Lung microvascular endothelial cell (primary cell): ENCODE measurements around the gene TRMT61A. TPM values are rescaled to one million over a fixed set of nuclear protein-coding genes. Genes with fewer than 3 reads are reported as not detected.
"Not testable (repeated sequence)": the region's sequence is repeated elsewhere in the genome, so short reads cannot be mapped to it uniquely, and the experiment has no call there.

Experiments used
- DNase-seq, 2 donors: peaks; one replicate each; pipeline versions ENCODE4 v3.0.0 to v3.0.0-alpha.2; 2010; ENCODE audit warnings: low read depth in 2 of 2
- total RNA-seq: library from RNA; depleted of rRNA; stranded (reverse); fragments of >200 nt; gene quantifications from 2 replicates; pipeline ENCODE4 v1.2.1, GENCODE V29; 2014

TRMT61A gene
- total RNA-seq, 1 donor from 2014 or later, result 5.4 TPM

DNA sequence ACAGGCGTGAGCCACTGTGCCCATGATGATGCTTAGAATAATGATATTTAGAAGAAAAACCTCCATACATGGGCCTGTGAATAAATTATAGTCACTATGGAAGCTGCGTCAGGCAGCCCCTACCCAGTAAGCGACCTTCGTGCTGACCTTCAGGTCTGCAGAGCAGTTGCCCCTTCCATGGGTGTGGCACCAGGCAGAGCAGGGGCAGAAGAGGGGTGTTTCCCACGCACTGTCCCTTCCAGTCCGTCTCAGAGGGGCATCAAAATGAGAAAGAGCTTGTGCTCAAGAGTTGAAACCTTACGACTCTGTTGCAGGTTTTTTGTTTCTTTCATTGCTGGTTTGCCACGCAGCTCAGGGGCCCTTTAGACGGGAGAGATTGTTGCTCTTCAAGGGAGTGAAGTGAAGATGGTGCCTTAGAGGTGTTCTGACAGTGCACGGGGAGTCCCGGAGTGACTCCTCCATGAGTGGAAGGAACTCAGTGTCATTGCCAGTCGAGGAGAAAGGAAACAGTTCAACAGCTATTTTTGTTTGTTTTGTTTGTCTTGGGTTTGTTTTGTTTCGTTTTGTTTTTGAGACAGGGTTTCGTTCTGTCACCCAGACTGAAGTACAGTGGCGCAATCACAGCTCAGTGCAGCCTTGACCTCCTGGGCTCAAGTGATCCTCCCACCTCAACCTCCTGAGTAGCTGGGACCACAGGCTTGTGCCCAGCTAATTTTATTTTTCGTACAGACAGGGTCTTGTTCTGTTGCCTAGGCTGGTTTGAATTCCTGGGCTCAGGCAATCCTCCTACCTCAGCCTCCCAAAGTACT is 20.3 kb upstream of the TRMT61A start:
- DNase-seq, result no peak

DNA sequence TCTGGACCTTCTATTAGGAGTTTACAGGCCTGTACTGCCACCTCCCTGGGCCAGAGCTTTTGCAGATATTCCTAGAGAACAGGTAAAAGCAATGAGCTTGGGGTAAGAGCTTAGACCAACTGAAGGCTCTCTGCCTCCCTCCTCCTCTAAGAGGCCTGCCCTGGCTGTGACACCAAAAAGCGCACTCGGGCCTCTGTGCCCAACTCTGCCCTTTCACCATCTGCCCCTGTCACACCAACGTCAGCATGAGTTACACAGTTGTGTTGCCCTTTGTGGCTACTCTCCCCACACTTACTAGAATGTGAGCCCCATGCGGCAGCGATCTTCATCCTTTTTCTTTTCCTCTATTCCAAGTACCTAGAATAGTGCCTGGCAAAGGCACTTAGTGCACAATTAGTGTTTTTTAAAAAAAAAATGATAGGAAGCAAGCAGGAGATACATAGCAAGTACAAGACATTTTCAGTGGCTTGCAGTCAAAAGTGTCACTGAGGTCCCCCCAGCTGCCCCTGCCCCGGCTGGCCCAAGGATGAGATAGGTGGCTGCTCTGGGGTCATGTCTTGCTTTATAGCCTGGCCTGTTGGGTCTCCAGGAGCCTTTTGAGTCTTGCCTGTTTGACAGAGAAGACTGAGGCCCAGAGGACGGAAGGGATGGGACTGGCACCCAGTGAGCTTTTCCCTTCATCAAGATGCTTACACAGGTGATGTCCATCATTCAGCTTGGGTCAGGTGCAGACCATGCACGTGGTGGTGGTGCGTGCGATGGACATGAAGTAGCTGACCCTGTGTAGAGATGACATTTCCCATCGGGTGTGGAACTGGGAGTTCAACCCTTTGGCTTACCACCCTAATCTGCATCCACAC is 18.9 kb upstream of the TRMT61A start:
- DNase-seq, result no peak

DNA sequence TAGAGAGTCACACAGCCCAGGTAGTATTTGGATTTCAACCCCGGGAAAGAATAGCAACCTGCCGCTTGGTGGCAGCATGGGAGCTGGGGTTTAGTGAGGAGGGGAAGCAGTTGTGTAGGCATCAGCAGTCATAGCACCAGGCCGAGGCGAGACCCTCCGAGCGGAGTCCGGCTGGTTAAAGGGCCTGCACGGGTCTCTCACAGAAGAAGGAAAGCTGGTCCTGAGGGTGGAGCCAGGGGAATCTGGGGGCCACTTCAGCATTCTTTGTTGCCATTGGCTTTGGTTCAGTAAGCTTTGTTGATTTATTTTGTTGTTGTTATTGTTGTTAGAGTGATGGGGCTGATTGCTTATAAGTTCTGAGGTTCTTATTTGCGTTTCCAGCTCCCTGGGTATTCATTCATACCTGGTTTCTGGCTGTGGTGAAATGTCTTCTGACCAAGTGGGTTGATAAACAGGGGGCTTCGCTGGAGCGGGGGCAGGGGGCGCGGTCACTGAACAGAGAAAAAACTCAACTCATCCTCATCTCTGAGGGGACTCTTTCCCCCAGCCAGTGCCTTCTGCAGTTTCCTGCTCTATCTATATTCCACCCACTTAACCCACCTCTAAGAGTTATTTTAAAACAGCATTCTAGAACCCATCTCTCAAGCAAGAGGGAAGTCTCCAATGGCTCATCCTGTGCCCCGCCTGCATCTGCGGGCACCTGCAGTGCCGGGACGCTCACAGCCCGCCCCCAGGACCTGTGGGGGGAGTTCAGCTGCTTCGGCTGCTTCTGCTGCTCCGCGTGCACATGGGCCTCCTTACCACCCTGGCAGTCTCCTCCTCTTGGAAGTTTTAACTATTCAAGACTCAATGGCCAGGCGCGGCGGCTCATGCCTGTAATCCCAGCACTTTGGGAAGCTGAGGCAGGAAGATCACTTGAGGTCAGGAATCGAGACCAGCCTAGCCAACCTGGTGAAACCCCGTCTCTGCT is 18.0 kb upstream of the TRMT61A start:
- DNase-seq, result no peak

GRCh38 chr14:103512180-103512579 is 16.8 kb upstream of the TRMT61A start:
- DNase-seq, result not testable (repeated sequence)

- DNase-seq, result peak in 1 of 2 donors; percentile 37
Measured at GRCh38 chr14:103512701-103513611, 16.0 kb upstream of the TRMT61A start.

DNA sequence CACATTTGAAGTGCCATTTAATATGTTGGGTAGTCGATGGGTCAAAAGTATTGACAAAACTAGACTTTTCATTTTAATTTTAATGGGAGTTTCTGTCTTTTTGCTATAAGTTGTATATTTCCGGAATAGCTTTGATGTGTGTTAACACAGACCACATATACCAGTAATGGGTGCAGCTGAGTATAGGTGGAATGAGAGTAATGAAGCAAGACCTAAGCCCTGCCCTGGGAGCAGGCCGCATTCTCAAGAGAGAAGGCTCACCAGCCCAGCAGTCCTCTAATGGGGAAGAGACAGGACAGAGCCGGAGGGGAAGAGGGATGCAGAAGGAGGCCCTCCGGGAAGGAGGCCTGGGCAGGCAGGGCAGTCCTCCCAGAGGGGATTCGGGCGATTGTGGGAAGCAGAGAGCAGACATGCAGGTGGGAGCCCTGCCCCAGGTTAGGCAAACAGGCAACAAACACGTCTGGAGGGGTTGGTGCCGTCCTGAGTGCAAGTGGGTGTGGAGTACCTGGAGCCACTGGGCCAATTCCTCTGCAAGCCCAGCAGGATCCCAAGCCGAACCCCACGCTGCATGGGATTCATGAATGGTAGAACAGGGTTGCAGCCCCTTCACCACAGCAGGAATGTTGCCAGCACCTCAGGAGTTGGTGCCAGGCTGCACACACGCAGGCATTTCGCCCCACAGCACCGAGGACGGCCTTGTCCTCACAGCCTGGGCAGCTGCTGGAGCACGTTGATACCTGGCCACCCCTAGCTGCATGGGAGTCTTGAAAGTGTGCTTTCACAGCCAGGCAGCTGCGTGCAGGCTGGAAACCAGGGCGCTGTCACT is 14.2 kb upstream of the TRMT61A start:
- DNase-seq, result no peak

- DNase-seq, result no peak
Measured at GRCh38 chr14:103516426-103517173, 12.4 kb upstream of the TRMT61A start.

GRCh38 chr14:103517174-103517566 is 11.8 kb upstream of the TRMT61A start:
- DNase-seq, result no peak

- DNase-seq, result no peak
Measured at GRCh38 chr14:103517721-103518421, 11.1 kb upstream of the TRMT61A start.

GRCh38 chr14:103518422-103519042 is 10.5 kb upstream of the TRMT61A start:
- peak; percentile 41 to 59 for DNase-seq

GRCh38 chr14:103519043-103519836 is 9.8 kb upstream of the TRMT61A start:
- DNase-seq, result no peak

DNA sequence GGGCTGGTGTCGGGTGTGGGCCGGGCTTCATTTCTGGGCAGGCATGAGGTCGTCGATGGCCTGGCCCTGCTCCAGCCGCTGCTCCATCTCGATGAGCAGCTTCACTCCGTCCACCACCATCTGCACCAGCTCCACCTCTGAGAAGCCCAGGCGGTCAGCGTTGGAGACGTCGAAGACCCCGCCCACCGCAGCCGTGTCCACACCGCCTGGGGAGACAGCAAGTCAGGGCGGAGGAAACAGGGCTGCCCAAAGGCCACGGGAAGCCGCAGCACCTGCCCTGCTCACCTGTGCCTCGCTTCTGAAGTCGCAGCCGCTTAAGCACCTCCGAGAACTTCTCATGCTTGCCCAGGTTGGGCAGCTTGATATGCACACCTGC is 9.2 kb upstream of the TRMT61A start:
- no peak for DNase-seq

DNA sequence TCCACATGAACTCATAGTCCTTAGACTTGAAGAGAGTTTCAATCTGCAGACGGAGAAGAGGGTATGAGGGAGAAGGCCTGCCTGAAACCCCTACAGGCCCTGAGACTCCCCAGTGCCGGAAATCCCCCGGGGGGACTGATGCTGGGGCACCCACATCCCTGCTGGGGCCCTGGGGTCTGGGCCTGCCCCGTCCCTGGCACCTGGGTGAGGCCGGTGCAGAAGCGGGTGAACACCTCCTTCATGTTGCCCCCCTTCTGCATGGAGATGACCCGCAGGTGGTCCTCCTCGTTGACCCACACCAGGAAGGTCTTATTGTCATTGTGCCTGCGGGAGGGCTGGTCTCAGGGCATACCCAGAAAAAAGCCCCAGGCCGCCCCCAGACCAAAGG is 8.7 kb upstream of the TRMT61A start:
- no peak for DNase-seq

GRCh38 chr14:103520657-103521437 is 8.1 kb upstream of the TRMT61A start:
- peak; percentile 45 to 67 for DNase-seq

- DNase-seq, result no peak
Measured at GRCh38 chr14:103521438-103521950, 7.5 kb upstream of the TRMT61A start.
